GM12878 (cell line): Measurements from ENCODE around the gene BIRC3. TPM values are rescaled to one million over a fixed set of nuclear protein-coding genes. Genes with fewer than 3 reads are reported as not detected.

Experiments used
- BCLAF1 ChIP-seq: fragments of 450-650 bp; IDR thresholded peaks from 2 replicates; pipeline ENCODE4 v1.6.1; 2017; ENCODE audit warnings: antibody characterized with exemption, mild to moderate bottlenecking, moderate library complexity
- GATAD2B ChIP-seq: fragments of 450-650 bp; conservative IDR thresholded peaks from 2 replicates; pipeline ENCODE4 v1.6.1; 2017; ENCODE audit warnings: low read depth, mild to moderate bottlenecking, moderate library complexity
- HCFC1 ChIP-seq: fragments of 150-350 bp; IDR thresholded peaks from 2 replicates; pipeline ENCODE4 v1.6.1; 2014; ENCODE audit warnings: low read length
- MTA2 ChIP-seq: fragments of 450-650 bp; IDR thresholded peaks from 2 replicates; pipeline ENCODE4 v1.6.1; 2016; ENCODE audit warnings: low read depth, mild to moderate bottlenecking, moderate library complexity
- MXI1 ChIP-seq: fragments of 150-350 bp; IDR thresholded peaks from 2 replicates; pipeline ENCODE4 v1.6.1; 2011; ENCODE audit warnings: low read depth, mild to moderate bottlenecking, inconsistent platforms, low read length, improper control_type of control experiment
- POLR2A ChIP-seq: IDR thresholded peaks from 2 replicates; pipeline ENCODE4 v1.6.1; 2011; ENCODE audit warnings: low read depth, mild to moderate bottlenecking, low read length
- RAD21 ChIP-seq: IDR thresholded peaks from 2 replicates; pipeline ENCODE4 v1.6.1; 2011; ENCODE audit warnings: mild to moderate bottlenecking, low read depth, low read length, moderate library complexity; ENCODE audit not compliant: insufficient read depth
- SPI1 ChIP-seq: IDR thresholded peaks from 2 replicates; pipeline ENCODE4 v1.6.1; 2011; ENCODE audit warnings: low read depth, mild to moderate bottlenecking, low read length, moderate library complexity, borderline replicate concordance; ENCODE audit not compliant: insufficient read depth
- TAF1 ChIP-seq: IDR thresholded peaks from 2 replicates; pipeline ENCODE4 v1.6.1; 2011; ENCODE audit warnings: mild to moderate bottlenecking, low read depth, low read length, borderline replicate concordance
- USF2 ChIP-seq: IDR thresholded peaks from 2 replicates; pipeline ENCODE4 v1.6.1; 2011; ENCODE audit warnings: low read depth, low read length, improper control_type of control experiment, borderline replicate concordance
- polyA plus RNA-seq, 11 experiments: library from polyadenylated mRNA; depleted of rRNA in 4 of 11; unstranded in 6 of 11; stranded (reverse) in 5 of 11; fragments of >200 nt; fragmentation: Nextera tagmentation in 4 of 11; fragmentation: Illumina TruSeq in 1 of 11; extraction: Ambion mirVana in 4 of 11; extraction: Trizol in 1 of 11; gene quantifications; 1 replicate in 1 of 11; 2 replicates in 10 of 11; pipeline versions ENCODE4 v1.2.1 to v1.2.3, GENCODE V29; 2011 to 2016; ENCODE audit warnings: inconsistent platforms in 2 of 11, missing spikeins in 2 of 11, low read depth in 1 of 11
- total RNA-seq, 4 experiments: library from RNA; depleted of rRNA in 3 of 4; stranded (reverse); fragments of >200 nt in 3 of 4; fragmentation: Illumina TruSeq in 1 of 4; extraction: Trizol in 1 of 4; gene quantifications; 2 replicates each; pipeline versions ENCODE4 v1.2.1 to v1.2.3, GENCODE V29; 2013 to 2021

The BIRC3 gene
- total and polyA plus RNA-seq, 10 of the 15 experiments (the other 5 are each of a cell fraction or from before 2014, with no cell fraction given): 42.1 to 351 (median 83.7) TPM

- TF ChIP-seq BCLAF1: no peak
- TF ChIP-seq TAF1: 0 out of 2 replicates have a peak, but pooled peaks have one; percentile 9
- TF ChIP-seq RAD21: peak; percentile 47
- no peak for TF ChIP-seq GATAD2B
- peak; percentile 60 for TF ChIP-seq POLR2A
- no peak for TF ChIP-seq MTA2
- no peak for TF ChIP-seq USF2
- peak; percentile 68; the same call in 1 of the 2 replicates for TF ChIP-seq MXI1
- no peak for TF ChIP-seq HCFC1
- peak; percentile 48; the same call in 1 of the 2 replicates for TF ChIP-seq SPI1
Observed at GRCh38 chr11:102318469-102318868, 1.2 kb downstream of the BIRC3 start (continued).
